HepG2 (cell line): Measurements from ENCODE around the gene LZTS2. TPM values are rescaled to one million over a fixed set of nuclear protein-coding genes. Genes with fewer than 3 reads are reported as not detected.

Experiments
- AHR ChIP-seq: IDR thresholded peaks from 2 replicates; pipeline ENCODE4 v1.6.1; 2018; ENCODE audit warnings: missing genetic modification reagents, missing compliant biosample characterization
- HES4 ChIP-seq: sonication (generic); formaldehyde crosslinking; IDR thresholded peaks from 2 replicates; pipeline ENCODE4 v1.9.0; 2021; ENCODE audit warnings: mild to moderate bottlenecking, missing genetic modification reagents, borderline replicate concordance
- KAT8 ChIP-seq: IDR thresholded peaks from 2 replicates; pipeline ENCODE4 v1.6.1; 2016; ENCODE audit warnings: missing genetic modification reagents, missing compliant biosample characterization
- NCOA2 ChIP-seq: sonication (generic); formaldehyde crosslinking; IDR thresholded peaks from 2 replicates; pipeline ENCODE4 v1.8.0; 2022; ENCODE audit warnings: inconsistent platforms
- NONO ChIP-seq, 2 experiments: fragments of 450-650 bp in 1 of 2; sonication (generic) in 1 of 2; formaldehyde crosslinking in 1 of 2; IDR thresholded peaks in 1 of 2; conservative IDR thresholded peaks in 1 of 2; 2 replicates each; pipeline versions ENCODE4 v1.6.1 to v1.8.0; 2017 to 2022; ENCODE audit warnings: mild to moderate bottlenecking in 1 of 2, missing genetic modification reagents in 1 of 2, moderate library complexity in 1 of 2
- POGZ ChIP-seq: sonication (generic); formaldehyde crosslinking; IDR thresholded peaks from 2 replicates; pipeline ENCODE4 v1.4.0; 2020; ENCODE audit warnings: mild to moderate bottlenecking, missing genetic modification reagents
- RFX5 ChIP-seq: IDR thresholded peaks from 2 replicates; pipeline ENCODE4 v1.6.1; 2011; ENCODE audit warnings: low read depth, low read length, improper control_type of control experiment
- SMYD3 ChIP-seq: sonication (generic); formaldehyde crosslinking; IDR thresholded peaks from 2 replicates; pipeline ENCODE4 v1.8.1; 2023; ENCODE audit warnings: mild to moderate bottlenecking, missing genetic modification reagents
- SP1 ChIP-seq, 2 experiments: fragments of 450-650 bp in 1 of 2; sonication (generic) in 1 of 2; formaldehyde crosslinking in 1 of 2; IDR thresholded peaks; 2 replicates each; pipeline versions ENCODE4 v1.4.0 to v1.6.1; 2016 to 2020; ENCODE audit warnings: missing genetic modification reagents in 1 of 2
- TSC22D2 ChIP-seq: sonication (generic); formaldehyde crosslinking; IDR thresholded peaks from 2 replicates; pipeline ENCODE4 v1.5.1; 2020; ENCODE audit warnings: missing genetic modification reagents, mild to moderate bottlenecking, borderline replicate concordance
- YEATS2 ChIP-seq: sonication (generic); formaldehyde crosslinking; IDR thresholded peaks from 2 replicates; pipeline ENCODE4 v1.4.0; 2020; ENCODE audit warnings: missing genetic modification reagents, borderline replicate concordance
- ZC3H13 ChIP-seq: sonication (generic); formaldehyde crosslinking; IDR thresholded peaks from 2 replicates; pipeline ENCODE4 v1.8.1; 2023; ENCODE audit warnings: mild to moderate bottlenecking, missing genetic modification reagents, moderate library complexity
- ZNF550 ChIP-seq: sonication (generic); formaldehyde crosslinking; IDR thresholded peaks from 2 replicates; pipeline ENCODE4 v1.4.0; 2020; ENCODE audit warnings: mild to moderate bottlenecking, missing genetic modification reagents, borderline replicate concordance
- ZNF569 ChIP-seq: sonication (generic); formaldehyde crosslinking; IDR thresholded peaks from 2 replicates; pipeline ENCODE4 v1.5.0; 2020; ENCODE audit warnings: mild to moderate bottlenecking, missing genetic modification reagents, moderate library complexity, borderline replicate concordance
- ZNF607 ChIP-seq: sonication (generic); formaldehyde crosslinking; IDR thresholded peaks from 2 replicates; pipeline ENCODE4 v1.5.1; 2020; ENCODE audit warnings: missing genetic modification reagents, mild to moderate bottlenecking, borderline replicate concordance
- polyA plus RNA-seq, 8 experiments: library from polyadenylated mRNA; depleted of rRNA in 3 of 8; stranded (reverse) in 7 of 8; unstranded in 1 of 8; fragments of >200 nt; fragmentation: Illumina TruSeq in 4 of 8; extraction: Trizol in 4 of 8; gene quantifications; 2 replicates each; pipeline versions ENCODE4 v1.2.1 to v1.2.3, GENCODE V29; 2011 to 2016; ENCODE audit warnings: low read depth in 4 of 8, missing spikeins in 1 of 8, mixed read lengths in 1 of 8; ENCODE audit not compliant: insufficient read depth in 1 of 8
- total RNA-seq, 5 experiments: library from RNA; depleted of rRNA; stranded (reverse); fragments of >200 nt; fragmentation: Illumina TruSeq; extraction: Trizol; gene quantifications; 2 replicates each; pipeline ENCODE4 v1.2.3, GENCODE V29; 2016; ENCODE audit warnings: low read depth in 1 of 5
- TF ChIP-seq, protein P1 (sequence below): IDR thresholded peaks from 2 replicates; pipeline ENCODE4 v1.6.1; 2016; ENCODE audit warnings: missing compliant biosample characterization, missing genetic modification reagents, borderline replicate concordance
- TF ChIP-seq, protein P2 (sequence below): sonication (generic); formaldehyde crosslinking; IDR thresholded peaks from 2 replicates; pipeline ENCODE4 v1.4.0; 2020; ENCODE audit warnings: missing genetic modification reagents
- TF ChIP-seq, protein P3 (sequence below): IDR thresholded peaks from 2 replicates; pipeline ENCODE4 v1.6.1; 2016; ENCODE audit warnings: control low read depth
- TF ChIP-seq, protein P4 (sequence below): conservative IDR thresholded peaks from 2 replicates; pipeline ENCODE4 v1.6.1; 2018; ENCODE audit warnings: missing genetic modification reagents
- TF ChIP-seq, protein P5 (sequence below): sonication (generic); formaldehyde crosslinking; IDR thresholded peaks from 2 replicates; pipeline ENCODE4 v1.4.0; 2020; ENCODE audit warnings: missing genetic modification reagents

Gene LZTS2
- total and polyA plus RNA-seq, 2 of the 13 experiments (the other 11 are each of a cell fraction or from before 2014, with no cell fraction given) = 43.6 to 65.6 TPM

DNA sequence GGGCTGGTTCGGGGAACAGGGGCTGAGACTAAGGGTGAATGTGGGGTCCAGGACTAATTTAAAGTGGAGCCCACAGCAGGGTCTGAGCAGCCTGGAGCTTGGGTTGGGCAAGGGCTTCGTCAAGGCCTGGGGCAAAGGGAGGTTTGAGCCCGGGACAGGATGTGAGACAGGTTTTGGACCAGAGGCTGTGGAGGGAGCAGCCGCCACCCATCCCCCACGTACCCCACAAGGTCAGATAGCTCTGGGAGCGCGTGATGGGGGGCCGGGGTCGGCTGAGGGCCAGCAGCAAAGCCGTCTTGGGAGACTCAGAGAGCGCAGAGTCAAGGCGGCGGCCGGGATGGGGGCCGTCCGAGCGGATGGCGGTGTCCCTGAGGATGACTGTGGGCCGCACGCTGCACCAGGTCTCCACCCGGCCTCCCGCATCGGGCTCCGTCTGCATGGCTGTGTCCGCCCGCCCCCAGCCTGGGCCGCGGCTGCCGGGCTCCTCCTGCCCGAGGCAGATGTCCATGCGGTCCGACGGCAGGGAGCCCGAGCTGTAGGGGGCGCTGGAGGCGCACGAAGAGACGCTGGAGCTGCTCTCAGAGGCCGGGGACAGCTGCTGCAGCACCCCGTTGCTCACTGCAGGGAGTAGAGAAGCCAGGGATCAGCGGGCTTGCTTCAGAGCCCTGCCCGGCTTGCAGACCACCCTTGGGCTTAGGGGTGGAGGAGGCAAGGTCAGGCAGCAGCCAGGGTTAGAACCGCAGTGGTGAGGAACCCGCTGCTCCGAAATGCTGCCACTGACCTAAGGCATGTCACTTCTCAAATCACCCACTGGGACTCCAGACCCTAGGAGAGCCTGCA lies 19.2 kb downstream of the LZTS2 start (continued):
- TF ChIP-seq SP1 (IDR thresholded peaks at IDR 0.05) (no peak), SP1 (CRISPR knock-in tag; IDR thresholded peaks at IDR 0.05) (peak; percentile 16; the same call in 1 of the 2 replicates), HES4 (CRISPR knock-in tag) (0 out of 2 replicates have a peak, but pooled peaks have one; percentile 55), SMYD3 (CRISPR knock-in tag) (0 out of 2 replicates have a peak, but pooled peaks have one; percentile 44), ZNF607 (CRISPR knock-in tag) (no peak), ZC3H13 (CRISPR knock-in tag) (0 out of 2 replicates have a peak, but pooled peaks have one; percentile 73), RFX5 (no peak), NCOA2 (CRISPR knock-in tag) (peak; percentile 48; the same call in 1 of the 2 replicates), POGZ (CRISPR knock-in tag) (peak; percentile 50), ZNF550 (CRISPR knock-in tag) (no peak), NONO (IDR thresholded peaks at IDR 0.05) (no peak), NONO (CRISPR knock-in tag; conservative IDR thresholded peaks at IDR 0.05) (0 out of 2 replicates have a peak, but pooled peaks have one; percentile 62), YEATS2 (CRISPR knock-in tag) (peak; percentile 54; the same call in 1 of the 2 replicates), KAT8 (peak; percentile 53; the same call in 1 of the 2 replicates), AHR (CRISPR knock-in tag) (peak; percentile 78; the same call in 1 of the 2 replicates), TSC22D2 (CRISPR knock-in tag) (peak; percentile 41; the same call in 1 of the 2 replicates), ZNF569 (CRISPR knock-in tag) (0 out of 2 replicates have a peak, but pooled peaks have one; percentile 51)
- TF ChIP-seq, protein P1, sequence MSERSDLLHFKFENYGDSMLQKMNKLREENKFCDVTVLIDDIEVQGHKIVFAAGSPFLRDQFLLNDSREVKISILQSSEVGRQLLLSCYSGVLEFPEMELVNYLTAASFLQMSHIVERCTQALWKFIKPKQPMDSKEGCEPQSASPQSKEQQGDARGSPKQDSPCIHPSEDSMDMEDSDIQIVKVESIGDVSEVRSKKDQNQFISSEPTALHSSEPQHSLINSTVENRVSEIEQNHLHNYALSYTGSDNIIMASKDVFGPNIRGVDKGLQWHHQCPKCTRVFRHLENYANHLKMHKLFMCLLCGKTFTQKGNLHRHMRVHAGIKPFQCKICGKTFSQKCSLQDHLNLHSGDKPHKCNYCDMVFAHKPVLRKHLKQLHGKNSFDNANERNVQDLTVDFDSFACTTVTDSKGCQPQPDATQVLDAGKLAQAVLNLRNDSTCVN (CRISPR knock-in tag) = peak; percentile 73
- TF ChIP-seq, protein P2, sequence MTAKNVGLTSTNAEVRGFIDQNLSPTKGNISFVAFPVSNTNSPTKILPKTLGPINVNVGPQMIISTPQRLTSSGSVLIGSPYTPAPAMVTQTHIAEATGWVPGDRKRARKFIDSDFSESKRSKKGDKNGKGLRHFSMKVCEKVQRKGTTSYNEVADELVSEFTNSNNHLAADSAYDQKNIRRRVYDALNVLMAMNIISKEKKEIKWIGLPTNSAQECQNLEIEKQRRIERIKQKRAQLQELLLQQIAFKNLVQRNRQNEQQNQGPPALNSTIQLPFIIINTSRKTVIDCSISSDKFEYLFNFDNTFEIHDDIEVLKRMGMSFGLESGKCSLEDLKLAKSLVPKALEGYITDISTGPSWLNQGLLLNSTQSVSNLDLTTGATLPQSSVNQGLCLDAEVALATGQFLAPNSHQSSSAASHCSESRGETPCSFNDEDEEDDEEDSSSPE (CRISPR knock-in tag) = peak; percentile 49; the same call in 1 of the 2 replicates
- TF ChIP-seq, protein P3, sequence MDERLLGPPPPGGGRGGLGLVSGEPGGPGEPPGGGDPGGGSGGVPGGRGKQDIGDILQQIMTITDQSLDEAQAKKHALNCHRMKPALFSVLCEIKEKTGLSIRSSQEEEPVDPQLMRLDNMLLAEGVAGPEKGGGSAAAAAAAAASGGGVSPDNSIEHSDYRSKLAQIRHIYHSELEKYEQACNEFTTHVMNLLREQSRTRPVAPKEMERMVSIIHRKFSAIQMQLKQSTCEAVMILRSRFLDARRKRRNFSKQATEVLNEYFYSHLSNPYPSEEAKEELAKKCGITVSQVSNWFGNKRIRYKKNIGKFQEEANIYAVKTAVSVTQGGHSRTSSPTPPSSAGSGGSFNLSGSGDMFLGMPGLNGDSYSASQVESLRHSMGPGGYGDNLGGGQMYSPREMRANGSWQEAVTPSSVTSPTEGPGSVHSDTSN = no peak
- TF ChIP-seq, protein P4, sequence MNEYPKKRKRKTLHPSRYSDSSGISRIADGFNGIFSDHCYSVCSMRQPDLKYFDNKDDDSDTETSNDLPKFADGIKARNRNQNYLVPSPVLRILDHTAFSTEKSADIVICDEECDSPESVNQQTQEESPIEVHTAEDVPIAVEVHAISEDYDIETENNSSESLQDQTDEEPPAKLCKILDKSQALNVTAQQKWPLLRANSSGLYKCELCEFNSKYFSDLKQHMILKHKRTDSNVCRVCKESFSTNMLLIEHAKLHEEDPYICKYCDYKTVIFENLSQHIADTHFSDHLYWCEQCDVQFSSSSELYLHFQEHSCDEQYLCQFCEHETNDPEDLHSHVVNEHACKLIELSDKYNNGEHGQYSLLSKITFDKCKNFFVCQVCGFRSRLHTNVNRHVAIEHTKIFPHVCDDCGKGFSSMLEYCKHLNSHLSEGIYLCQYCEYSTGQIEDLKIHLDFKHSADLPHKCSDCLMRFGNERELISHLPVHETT (CRISPR knock-in tag) = no peak
- TF ChIP-seq, protein P5, sequence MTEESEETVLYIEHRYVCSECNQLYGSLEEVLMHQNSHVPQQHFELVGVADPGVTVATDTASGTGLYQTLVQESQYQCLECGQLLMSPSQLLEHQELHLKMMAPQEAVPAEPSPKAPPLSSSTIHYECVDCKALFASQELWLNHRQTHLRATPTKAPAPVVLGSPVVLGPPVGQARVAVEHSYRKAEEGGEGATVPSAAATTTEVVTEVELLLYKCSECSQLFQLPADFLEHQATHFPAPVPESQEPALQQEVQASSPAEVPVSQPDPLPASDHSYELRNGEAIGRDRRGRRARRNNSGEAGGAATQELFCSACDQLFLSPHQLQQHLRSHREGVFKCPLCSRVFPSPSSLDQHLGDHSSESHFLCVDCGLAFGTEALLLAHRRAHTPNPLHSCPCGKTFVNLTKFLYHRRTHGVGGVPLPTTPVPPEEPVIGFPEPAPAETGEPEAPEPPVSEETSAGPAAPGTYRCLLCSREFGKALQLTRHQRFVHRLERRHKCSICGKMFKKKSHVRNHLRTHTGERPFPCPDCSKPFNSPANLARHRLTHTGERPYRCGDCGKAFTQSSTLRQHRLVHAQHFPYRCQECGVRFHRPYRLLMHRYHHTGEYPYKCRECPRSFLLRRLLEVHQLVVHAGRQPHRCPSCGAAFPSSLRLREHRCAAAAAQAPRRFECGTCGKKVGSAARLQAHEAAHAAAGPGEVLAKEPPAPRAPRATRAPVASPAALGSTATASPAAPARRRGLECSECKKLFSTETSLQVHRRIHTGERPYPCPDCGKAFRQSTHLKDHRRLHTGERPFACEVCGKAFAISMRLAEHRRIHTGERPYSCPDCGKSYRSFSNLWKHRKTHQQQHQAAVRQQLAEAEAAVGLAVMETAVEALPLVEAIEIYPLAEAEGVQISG (CRISPR knock-in tag) = peak; percentile 60; the same call in 1 of the 2 replicates
